ENCODE measurements around the gene MRPS7. TPM values are rescaled to one million over a fixed set of nuclear protein-coding genes. Genes with fewer than 3 reads are reported as not detected.

Gene MRPS7
- total and polyA plus RNA-seq, 2 donors (not counting 1 experiment from before 2014, with no cell fraction given), result 44.2 to 51.5 TPM

- peaks cover 13% of the 10 kb centered on the region for H3K36me3 ChIP-seq (ENCODE audit: control insufficient read depth, insufficient read depth, low read length)
- no peak for DNase-seq (ENCODE audit: low read depth in 2 of 2)
- no peaks in the 10 kb centered on the region for H3K9me3 ChIP-seq (ENCODE audit: control insufficient read depth, insufficient read depth, low read depth, low read length)
- H4K20me1 ChIP-seq (ENCODE audit: control insufficient read depth, extremely low read depth, insufficient read depth, low read length), result no peaks in the 10 kb centered on the region
- H2AFZ ChIP-seq (ENCODE audit: low read length), result no peak overlapping the region
- no peak overlapping the region for H3K4me2 ChIP-seq (ENCODE audit: extremely low read depth, insufficient read depth, low read length)
- no peak overlapping the region for H3K4me3 ChIP-seq (replicated peaks in 1 of 4; ENCODE audit: control extremely low read depth in 1 of 4, insufficient read depth in 1 of 4, low read depth in 3 of 4, low read length in 4 of 4)
- H3K79me2 ChIP-seq (ENCODE audit: control insufficient read depth, insufficient read depth, low read length), result peaks cover 8% of the 10 kb centered on the region
- TF ChIP-seq EZH2 (IDR thresholded peaks at IDR 0.05; ENCODE audit: low read length, missing control alignments) (no peak), CTCF (conservative IDR thresholded peaks at IDR 0.05 in 1 of 2, IDR thresholded peaks at IDR 0.05 in 1 of 2; ENCODE audit: low read depth in 1 of 2, low read length in 2 of 2) (no peak)
- H3K9ac ChIP-seq (ENCODE audit: insufficient read depth, low read length), result no peak overlapping the region
- H3K27ac ChIP-seq (ENCODE audit: insufficient read depth, low read length), result no peak overlapping the region
- H3K4me1 ChIP-seq (ENCODE audit: control insufficient read depth, extremely low read depth, insufficient read depth, low read length), result peaks cover 7% of the 10 kb centered on the region
- H3K27me3 ChIP-seq (ENCODE audit: control insufficient read depth, insufficient read depth, low read length), result no peaks in the 10 kb centered on the region
Measured at GRCh38 chr17:75267411-75268232, 5.9 kb downstream of the MRPS7 start.

- TF ChIP-seq CTCF (conservative IDR thresholded peaks at IDR 0.05 in 1 of 2, IDR thresholded peaks at IDR 0.05 in 1 of 2; ENCODE audit: low read depth in 1 of 2, low read length in 2 of 2) (no peak), EZH2 (IDR thresholded peaks at IDR 0.05; ENCODE audit: low read length, missing control alignments) (no peak)
- Histone ChIP-seq H2AFZ (ENCODE audit: low read length) (no peak overlapping the region), H3K27ac (ENCODE audit: insufficient read depth, low read length) (peak overlapping the region; percentile 24), H3K9me3 (ENCODE audit: control insufficient read depth, insufficient read depth, low read depth, low read length) (no peaks in the 10 kb centered on the region), H4K20me1 (ENCODE audit: control insufficient read depth, extremely low read depth, insufficient read depth, low read length) (no peaks in the 10 kb centered on the region), H3K36me3 (ENCODE audit: control insufficient read depth, insufficient read depth, low read length) (peaks cover 12% of the 10 kb centered on the region), H3K9ac (ENCODE audit: insufficient read depth, low read length) (no peak overlapping the region), H3K4me2 (ENCODE audit: extremely low read depth, insufficient read depth, low read length) (peak overlapping the region; percentile 96), H3K4me3 (replicated peaks in 1 of 4; ENCODE audit: control extremely low read depth in 1 of 4, insufficient read depth in 1 of 4, low read depth in 3 of 4, low read length in 4 of 4) (peak overlapping the region; percentile 65 to 81 (median 72)), H3K79me2 (ENCODE audit: control insufficient read depth, insufficient read depth, low read length) (no peaks in the 10 kb centered on the region), H3K27me3 (ENCODE audit: control insufficient read depth, insufficient read depth, low read length) (no peaks in the 10 kb centered on the region), H3K4me1 (ENCODE audit: control insufficient read depth, extremely low read depth, insufficient read depth, low read length) (peaks cover 14% of the 10 kb centered on the region)
- DNase-seq (ENCODE audit: low read depth in 2 of 2), result no peak
Measured at GRCh38 chr17:75269844-75270217, 8.2 kb downstream of the MRPS7 start.

- Histone ChIP-seq H3K36me3 (ENCODE audit: control insufficient read depth, insufficient read depth, low read length) (peaks cover 12% of the 10 kb centered on the region), H3K27me3 (ENCODE audit: control insufficient read depth, insufficient read depth, low read length) (no peaks in the 10 kb centered on the region), H3K4me3 (replicated peaks in 1 of 4; ENCODE audit: control extremely low read depth in 1 of 4, insufficient read depth in 1 of 4, low read depth in 3 of 4, low read length in 4 of 4) (peak overlapping the region; percentile 65 to 81 (median 72)), H3K4me1 (ENCODE audit: control insufficient read depth, extremely low read depth, insufficient read depth, low read length) (peaks cover 14% of the 10 kb centered on the region), H3K4me2 (ENCODE audit: extremely low read depth, insufficient read depth, low read length) (peak overlapping the region; percentile 96), H4K20me1 (ENCODE audit: control insufficient read depth, extremely low read depth, insufficient read depth, low read length) (no peaks in the 10 kb centered on the region), H3K27ac (ENCODE audit: insufficient read depth, low read length) (peak overlapping the region; percentile 69), H3K9me3 (ENCODE audit: control insufficient read depth, insufficient read depth, low read depth, low read length) (no peaks in the 10 kb centered on the region), H3K9ac (ENCODE audit: insufficient read depth, low read length) (peak overlapping the region; percentile 79), H2AFZ (ENCODE audit: low read length) (peak overlapping the region; percentile 86), H3K79me2 (ENCODE audit: control insufficient read depth, insufficient read depth, low read length) (no peaks in the 10 kb centered on the region)
- peak; percentile 76 for DNase-seq (ENCODE audit: low read depth in 2 of 2)
- TF ChIP-seq CTCF (conservative IDR thresholded peaks at IDR 0.05 in 1 of 2, IDR thresholded peaks at IDR 0.05 in 1 of 2; ENCODE audit: low read depth in 1 of 2, low read length in 2 of 2) (peak; percentile 36 to 48), EZH2 (IDR thresholded peaks at IDR 0.05; ENCODE audit: low read length, missing control alignments) (no peak)
Measured at GRCh38 chr17:75270218-75270965, 8.7 kb downstream of the MRPS7 start.

Measured in fibroblast of lung (primary cell).